ENCODE data around the gene CTDP1.

DNA sequence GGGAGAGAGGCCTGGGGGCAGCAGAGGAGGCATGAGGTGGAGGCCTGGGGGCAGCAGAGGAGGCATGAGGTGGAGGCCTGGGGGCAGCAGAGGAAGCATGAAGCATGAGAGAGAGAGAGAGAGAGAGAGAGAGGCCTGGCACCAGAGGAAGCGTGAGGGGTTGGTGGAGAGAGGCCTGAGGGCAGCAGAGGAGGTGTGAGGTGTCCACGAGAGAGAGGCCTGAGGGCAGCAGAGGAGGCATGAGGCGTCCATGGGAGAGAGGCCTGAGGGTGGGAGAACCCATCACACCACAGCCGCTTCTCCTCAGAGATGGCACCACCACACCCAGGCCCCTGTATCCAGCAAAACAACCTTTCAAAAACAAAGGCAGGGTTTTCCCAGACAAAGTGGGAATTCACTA lies 62.5 kb downstream of the CTDP1 start:
- TF ChIP-seq, protein P1, sequence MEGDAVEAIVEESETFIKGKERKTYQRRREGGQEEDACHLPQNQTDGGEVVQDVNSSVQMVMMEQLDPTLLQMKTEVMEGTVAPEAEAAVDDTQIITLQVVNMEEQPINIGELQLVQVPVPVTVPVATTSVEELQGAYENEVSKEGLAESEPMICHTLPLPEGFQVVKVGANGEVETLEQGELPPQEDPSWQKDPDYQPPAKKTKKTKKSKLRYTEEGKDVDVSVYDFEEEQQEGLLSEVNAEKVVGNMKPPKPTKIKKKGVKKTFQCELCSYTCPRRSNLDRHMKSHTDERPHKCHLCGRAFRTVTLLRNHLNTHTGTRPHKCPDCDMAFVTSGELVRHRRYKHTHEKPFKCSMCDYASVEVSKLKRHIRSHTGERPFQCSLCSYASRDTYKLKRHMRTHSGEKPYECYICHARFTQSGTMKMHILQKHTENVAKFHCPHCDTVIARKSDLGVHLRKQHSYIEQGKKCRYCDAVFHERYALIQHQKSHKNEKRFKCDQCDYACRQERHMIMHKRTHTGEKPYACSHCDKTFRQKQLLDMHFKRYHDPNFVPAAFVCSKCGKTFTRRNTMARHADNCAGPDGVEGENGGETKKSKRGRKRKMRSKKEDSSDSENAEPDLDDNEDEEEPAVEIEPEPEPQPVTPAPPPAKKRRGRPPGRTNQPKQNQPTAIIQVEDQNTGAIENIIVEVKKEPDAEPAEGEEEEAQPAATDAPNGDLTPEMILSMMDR (IDR thresholded peaks at IDR 0.05): no peak
- no peak for TF ChIP-seq POLR2A (IDR thresholded peaks at IDR 0.05)

All from lower leg skin (tissue), 3 donors.